ENCODE measurements around the gene ENC1.

DNA sequence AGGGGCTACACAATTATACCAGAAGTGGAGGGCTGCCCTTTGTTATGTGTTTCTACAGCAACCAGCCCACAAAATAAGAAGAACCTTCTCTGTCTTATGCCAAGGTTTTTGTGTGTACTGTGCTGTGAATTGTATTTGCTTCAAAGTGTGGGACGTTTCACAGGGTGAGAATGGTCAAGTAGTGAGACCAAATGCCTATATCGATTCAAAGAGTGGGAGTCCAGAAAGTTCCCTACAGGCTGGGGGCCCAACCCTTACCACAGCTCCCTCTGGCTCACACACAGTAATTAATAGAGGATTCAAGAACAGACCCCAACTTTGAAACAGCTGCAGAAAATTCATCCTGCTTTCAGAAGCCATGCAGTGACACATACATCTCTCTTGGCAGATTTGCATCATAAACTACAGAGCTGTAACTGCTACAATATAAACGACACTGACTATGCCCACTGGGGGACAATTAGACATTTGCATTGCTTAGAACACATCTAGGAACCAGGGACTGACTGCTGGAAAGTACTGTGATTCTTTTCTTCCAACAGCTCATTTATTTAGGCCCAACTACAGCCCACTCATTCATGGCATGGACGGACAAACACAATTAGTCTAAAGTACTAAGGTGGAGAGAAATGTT, 12.8 kb downstream of the ENC1 start:
- TF ChIP-seq, protein P1, sequence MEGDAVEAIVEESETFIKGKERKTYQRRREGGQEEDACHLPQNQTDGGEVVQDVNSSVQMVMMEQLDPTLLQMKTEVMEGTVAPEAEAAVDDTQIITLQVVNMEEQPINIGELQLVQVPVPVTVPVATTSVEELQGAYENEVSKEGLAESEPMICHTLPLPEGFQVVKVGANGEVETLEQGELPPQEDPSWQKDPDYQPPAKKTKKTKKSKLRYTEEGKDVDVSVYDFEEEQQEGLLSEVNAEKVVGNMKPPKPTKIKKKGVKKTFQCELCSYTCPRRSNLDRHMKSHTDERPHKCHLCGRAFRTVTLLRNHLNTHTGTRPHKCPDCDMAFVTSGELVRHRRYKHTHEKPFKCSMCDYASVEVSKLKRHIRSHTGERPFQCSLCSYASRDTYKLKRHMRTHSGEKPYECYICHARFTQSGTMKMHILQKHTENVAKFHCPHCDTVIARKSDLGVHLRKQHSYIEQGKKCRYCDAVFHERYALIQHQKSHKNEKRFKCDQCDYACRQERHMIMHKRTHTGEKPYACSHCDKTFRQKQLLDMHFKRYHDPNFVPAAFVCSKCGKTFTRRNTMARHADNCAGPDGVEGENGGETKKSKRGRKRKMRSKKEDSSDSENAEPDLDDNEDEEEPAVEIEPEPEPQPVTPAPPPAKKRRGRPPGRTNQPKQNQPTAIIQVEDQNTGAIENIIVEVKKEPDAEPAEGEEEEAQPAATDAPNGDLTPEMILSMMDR (IDR thresholded peaks at IDR 0.05; ENCODE audit: borderline replicate concordance, extremely low read depth, low read length, poor library complexity, severe bottlenecking): no peak
- no peak for TF ChIP-seq EZH2 (IDR thresholded peaks at IDR 0.05; ENCODE audit: borderline replicate concordance, low read depth, low read length, severe bottlenecking)

Measured in DND-41 (cell line).